GM06990 (cell line): ENCODE measurements around the gene CCDC33.

Experiments used
- DNase-seq: peaks from one replicate; pipeline ENCODE4 v3.0.0-alpha.2; 2011; ENCODE audit not compliant: insufficient read length; ENCODE audit errors: extremely low read depth
- H3K27me3 ChIP-seq: replicated peaks from 2 replicates; pipeline ENCODE4 v1.6.0; 2011; ENCODE audit warnings: low read length; ENCODE audit not compliant: control insufficient read depth, insufficient read depth
- H3K36me3 ChIP-seq: 2 replicates; pipeline ENCODE4 v1.5.1; 2011; ENCODE audit warnings: low read length; ENCODE audit not compliant: control insufficient read depth, insufficient read depth
- H3K4me3 ChIP-seq: replicated peaks from 2 replicates; pipeline ENCODE4 v1.5.1; 2011; ENCODE audit warnings: low read depth, mild to moderate bottlenecking, control low read depth, low read length
- CTCF ChIP-seq: IDR thresholded peaks from 2 replicates; pipeline ENCODE4 v1.5.1; 2011; ENCODE audit warnings: low read length, control low read depth, mild to moderate bottlenecking, inconsistent platforms; ENCODE audit not compliant: insufficient read depth, poor library complexity, severe bottlenecking

Gene CCDC33

GRCh38 chr15:74200871-74201419, 35.2 kb upstream of the CCDC33 start:
- H3K36me3 ChIP-seq = no peaks in the 10 kb centered on the region; the same call in 1 of the 2 replicates
- H3K27me3 ChIP-seq = no peaks in the 10 kb centered on the region
- no peak for TF ChIP-seq CTCF
- no peak for DNase-seq
- no peak overlapping the region for H3K4me3 ChIP-seq

GRCh38 chr15:74201710-74202420, 34.3 kb upstream of the CCDC33 start:
- no peak for TF ChIP-seq CTCF
- DNase-seq = no peak
- no peak overlapping the region for H3K4me3 ChIP-seq
- no peaks in the 10 kb centered on the region; the same call in 1 of the 2 replicates for H3K36me3 ChIP-seq
- no peaks in the 10 kb centered on the region for H3K27me3 ChIP-seq

GRCh38 chr15:74202452-74203401, 33.4 kb upstream of the CCDC33 start, which contains the start of gene STRA6:
Gene STRA6 (minus strand): TSS chr15:74202787. CDS start chr15:74202267, 520 bp downstream.
- Histone ChIP-seq H3K4me3 (no peak within 1 kb of the TSS), H3K27me3 (no peaks in the 10 kb centered on the region), H3K36me3 (no peaks in the 10 kb centered on the region)
- DNase-seq = no peak
- no peak for TF ChIP-seq CTCF

- no peak for DNase-seq
- Histone ChIP-seq H3K27me3 (no peaks in the 10 kb centered on the region), H3K36me3 (no peaks in the 10 kb centered on the region), H3K4me3 (no peak overlapping the region)
- no peak for TF ChIP-seq CTCF
These were observed 32.2 kb upstream of the CCDC33 start for GRCh38 chr15:74203914-74204431.

GRCh38 chr15:74205582-74205947, 30.6 kb upstream of the CCDC33 start:
- DNase-seq = no peak
- no peak for TF ChIP-seq CTCF
- Histone ChIP-seq H3K4me3 (no peak overlapping the region), H3K27me3 (no peaks in the 10 kb centered on the region), H3K36me3 (no peaks in the 10 kb centered on the region)
